H1 (cell line): ENCODE results near the gene VSIG10.

Experiments used
- CEBPB ChIP-seq: IDR thresholded peaks from 2 replicates; pipeline ENCODE4 v1.6.1; 2012; ENCODE audit warnings: low read depth, low read length
- CHD1 ChIP-seq: IDR thresholded peaks from 2 replicates; pipeline ENCODE4 v1.6.1; 2012; ENCODE audit warnings: low read depth, low read length, improper control_type of control experiment
- CHD2 ChIP-seq: IDR thresholded peaks from 2 replicates; pipeline ENCODE4 v1.6.1; 2012; ENCODE audit warnings: low read length, improper control_type of control experiment
- EZH2 ChIP-seq: fragments of 200-600 bp; sonication (generic); IDR thresholded peaks from 2 replicates; pipeline ENCODE4 v1.7.1; 2012; ENCODE audit warnings: low read depth, mild to moderate bottlenecking, moderate library complexity, low read length, inconsistent platforms; ENCODE audit not compliant: severe bottlenecking
- GABPA ChIP-seq: IDR thresholded peaks from 2 replicates; pipeline ENCODE4 v1.6.1; 2011; ENCODE audit warnings: mild to moderate bottlenecking, low read length, moderate library complexity, borderline replicate concordance; ENCODE audit not compliant: insufficient read depth
- JUN ChIP-seq: IDR thresholded peaks from 2 replicates; pipeline ENCODE4 v1.6.1; 2011; ENCODE audit warnings: low read depth, mild to moderate bottlenecking, improper control_type of control experiment, low read length
- MAFK ChIP-seq: IDR thresholded peaks from 2 replicates; pipeline ENCODE4 v1.6.1; 2012; ENCODE audit warnings: low read depth, mild to moderate bottlenecking, improper control_type of control experiment, low read length
- POLR2A ChIP-seq, 2 experiments: IDR thresholded peaks; 1 replicate in 1 of 2; 2 replicates in 1 of 2; pipeline ENCODE4 v1.6.1; 2011; ENCODE audit warnings: low read depth in 2 of 2, low read length in 2 of 2, mild to moderate bottlenecking in 2 of 2; ENCODE audit errors: control extremely low read depth in 1 of 2
- SAP30 ChIP-seq: fragments of 300-600 bp; sonication (generic); IDR thresholded peaks from 2 replicates; pipeline ENCODE4 v1.7.1; 2012; ENCODE audit warnings: low read length, moderate library complexity, mild to moderate bottlenecking, inconsistent platforms; ENCODE audit not compliant: insufficient read depth, insufficient replicate concordance
- TF ChIP-seq, protein P1 (sequence below), 3 experiments: IDR thresholded peaks; 1 replicate in 2 of 3; 2 replicates in 1 of 3; pipeline versions ENCODE4 v1.5.1 to v1.6.1; 2011; ENCODE audit warnings: low read length in 3 of 3, mild to moderate bottlenecking in 3 of 3, inconsistent platforms in 2 of 3, low read depth in 1 of 3, moderate library complexity in 1 of 3; ENCODE audit not compliant: insufficient read depth in 1 of 3; ENCODE audit errors: control extremely low read depth in 1 of 3
- TF ChIP-seq, protein P2 (sequence below): IDR thresholded peaks from 2 replicates; pipeline ENCODE4 v1.6.1; 2012; ENCODE audit warnings: inconsistent platforms
- TF ChIP-seq, protein P3 (sequence below): IDR thresholded peaks from 2 replicates; pipeline ENCODE4 v1.6.1; 2011; ENCODE audit warnings: low read length, improper control_type of control experiment
- TF ChIP-seq, protein P4 (sequence below): IDR thresholded peaks from 2 replicates; pipeline ENCODE4 v1.6.1; 2011; ENCODE audit warnings: low read depth, mild to moderate bottlenecking, low read length; ENCODE audit not compliant: insufficient read depth

GRCh38 chr12:118107694-118108093 is 3.9 kb upstream of the VSIG10 start:
- TF ChIP-seq CHD2 (no peak), CEBPB (no peak), POLR2A (IDR thresholded peaks at IDR 0.05; ENCODE audit: control extremely low read depth in 1 of 2, low read depth in 2 of 2, low read length in 2 of 2) (no peak), SAP30 (no peak), GABPA (no peak), MAFK (no peak), CHD1 (no peak), EZH2 (no peak), JUN (no peak)
- TF ChIP-seq, protein P1, sequence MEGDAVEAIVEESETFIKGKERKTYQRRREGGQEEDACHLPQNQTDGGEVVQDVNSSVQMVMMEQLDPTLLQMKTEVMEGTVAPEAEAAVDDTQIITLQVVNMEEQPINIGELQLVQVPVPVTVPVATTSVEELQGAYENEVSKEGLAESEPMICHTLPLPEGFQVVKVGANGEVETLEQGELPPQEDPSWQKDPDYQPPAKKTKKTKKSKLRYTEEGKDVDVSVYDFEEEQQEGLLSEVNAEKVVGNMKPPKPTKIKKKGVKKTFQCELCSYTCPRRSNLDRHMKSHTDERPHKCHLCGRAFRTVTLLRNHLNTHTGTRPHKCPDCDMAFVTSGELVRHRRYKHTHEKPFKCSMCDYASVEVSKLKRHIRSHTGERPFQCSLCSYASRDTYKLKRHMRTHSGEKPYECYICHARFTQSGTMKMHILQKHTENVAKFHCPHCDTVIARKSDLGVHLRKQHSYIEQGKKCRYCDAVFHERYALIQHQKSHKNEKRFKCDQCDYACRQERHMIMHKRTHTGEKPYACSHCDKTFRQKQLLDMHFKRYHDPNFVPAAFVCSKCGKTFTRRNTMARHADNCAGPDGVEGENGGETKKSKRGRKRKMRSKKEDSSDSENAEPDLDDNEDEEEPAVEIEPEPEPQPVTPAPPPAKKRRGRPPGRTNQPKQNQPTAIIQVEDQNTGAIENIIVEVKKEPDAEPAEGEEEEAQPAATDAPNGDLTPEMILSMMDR (IDR thresholded peaks at IDR 0.05; ENCODE audit: control extremely low read depth in 1 of 3, insufficient read depth in 1 of 3, low read depth in 1 of 3, low read length in 3 of 3): no peak
- TF ChIP-seq, protein P2, sequence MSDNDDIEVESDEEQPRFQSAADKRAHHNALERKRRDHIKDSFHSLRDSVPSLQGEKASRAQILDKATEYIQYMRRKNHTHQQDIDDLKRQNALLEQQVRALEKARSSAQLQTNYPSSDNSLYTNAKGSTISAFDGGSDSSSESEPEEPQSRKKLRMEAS: no peak
- TF ChIP-seq, protein P3, sequence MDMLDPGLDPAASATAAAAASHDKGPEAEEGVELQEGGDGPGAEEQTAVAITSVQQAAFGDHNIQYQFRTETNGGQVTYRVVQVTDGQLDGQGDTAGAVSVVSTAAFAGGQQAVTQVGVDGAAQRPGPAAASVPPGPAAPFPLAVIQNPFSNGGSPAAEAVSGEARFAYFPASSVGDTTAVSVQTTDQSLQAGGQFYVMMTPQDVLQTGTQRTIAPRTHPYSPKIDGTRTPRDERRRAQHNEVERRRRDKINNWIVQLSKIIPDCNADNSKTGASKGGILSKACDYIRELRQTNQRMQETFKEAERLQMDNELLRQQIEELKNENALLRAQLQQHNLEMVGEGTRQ: no peak
- TF ChIP-seq, protein P4, sequence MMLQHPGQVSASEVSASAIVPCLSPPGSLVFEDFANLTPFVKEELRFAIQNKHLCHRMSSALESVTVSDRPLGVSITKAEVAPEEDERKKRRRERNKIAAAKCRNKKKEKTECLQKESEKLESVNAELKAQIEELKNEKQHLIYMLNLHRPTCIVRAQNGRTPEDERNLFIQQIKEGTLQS: no peak
